Measurements from ENCODE around the gene PPIB. TPM values are rescaled to one million over a fixed set of nuclear protein-coding genes. Genes with fewer than 3 reads are reported as not detected.

Gene PPIB
- total RNA-seq, 6 donors from 2014 or later: 87.0 to 497 (median 286) TPM

DNA sequence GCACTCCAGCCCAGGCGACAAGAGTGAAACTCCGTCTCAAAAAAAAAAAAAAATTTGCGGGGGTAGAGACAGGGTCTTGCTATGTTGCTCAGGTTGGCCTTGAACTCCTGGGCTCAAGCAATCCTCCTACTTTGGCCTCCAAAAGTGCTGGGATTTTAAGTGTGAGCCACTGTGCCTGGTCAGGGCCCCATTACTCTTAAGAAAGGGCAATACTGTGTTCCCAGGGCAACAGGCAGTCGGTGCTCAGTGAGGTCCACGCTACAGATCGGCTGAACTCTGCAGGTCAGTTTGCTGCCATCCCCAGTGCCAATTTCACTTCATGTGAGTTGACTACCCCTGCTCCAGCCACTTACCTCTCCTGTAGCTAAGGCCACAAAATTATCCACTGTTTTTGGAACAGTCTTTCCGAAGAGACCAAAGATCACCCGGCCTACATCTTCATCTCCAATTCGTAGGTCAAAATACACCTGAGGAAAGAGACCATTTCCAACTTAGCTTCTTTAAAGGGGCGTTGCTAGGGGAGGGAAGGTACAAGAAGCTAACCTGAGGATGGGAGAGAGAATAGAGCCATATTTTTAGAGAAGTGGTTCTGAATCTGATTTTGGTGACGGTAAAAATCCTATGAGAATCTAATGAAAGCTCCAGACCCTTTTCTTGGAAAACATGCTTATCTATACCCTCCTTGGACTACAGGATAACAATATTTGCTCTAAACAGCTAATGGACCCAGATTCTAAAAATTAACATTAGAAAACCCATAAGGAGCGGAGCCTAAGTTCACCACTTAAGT is 939 bp downstream of the PPIB start:
- Histone ChIP-seq H3K9me3 (no peaks in the 10 kb centered on the region), H3K4me1 (peaks cover 29 to 50% (median 47%) of the 10 kb centered on the region in 4 donors), H3K36me3 (peaks cover 36 to 48% (median 45%) of the 10 kb centered on the region in 4 donors), H3K4me3 (peak overlapping the region; percentile 63 to 89 (median 85)), H3K27me3 (no peaks in the 10 kb centered on the region), H3K27ac (peak overlapping the region; percentile 82 to 95 (median 86))
- ATAC-seq (ENCODE audit: low FRiP score in 2 of 2): no peak
- 50 to 53% methylated on average over 12 of the region's 12 CpGs for WGBS, 2 donors
- DNase-seq: no peak
- TF ChIP-seq EP300 (IDR thresholded peaks at IDR 0.05): no peak
- no peak for TF ChIP-seq POLR2A (IDR thresholded peaks at IDR 0.05)
- TF ChIP-seq, protein P1, sequence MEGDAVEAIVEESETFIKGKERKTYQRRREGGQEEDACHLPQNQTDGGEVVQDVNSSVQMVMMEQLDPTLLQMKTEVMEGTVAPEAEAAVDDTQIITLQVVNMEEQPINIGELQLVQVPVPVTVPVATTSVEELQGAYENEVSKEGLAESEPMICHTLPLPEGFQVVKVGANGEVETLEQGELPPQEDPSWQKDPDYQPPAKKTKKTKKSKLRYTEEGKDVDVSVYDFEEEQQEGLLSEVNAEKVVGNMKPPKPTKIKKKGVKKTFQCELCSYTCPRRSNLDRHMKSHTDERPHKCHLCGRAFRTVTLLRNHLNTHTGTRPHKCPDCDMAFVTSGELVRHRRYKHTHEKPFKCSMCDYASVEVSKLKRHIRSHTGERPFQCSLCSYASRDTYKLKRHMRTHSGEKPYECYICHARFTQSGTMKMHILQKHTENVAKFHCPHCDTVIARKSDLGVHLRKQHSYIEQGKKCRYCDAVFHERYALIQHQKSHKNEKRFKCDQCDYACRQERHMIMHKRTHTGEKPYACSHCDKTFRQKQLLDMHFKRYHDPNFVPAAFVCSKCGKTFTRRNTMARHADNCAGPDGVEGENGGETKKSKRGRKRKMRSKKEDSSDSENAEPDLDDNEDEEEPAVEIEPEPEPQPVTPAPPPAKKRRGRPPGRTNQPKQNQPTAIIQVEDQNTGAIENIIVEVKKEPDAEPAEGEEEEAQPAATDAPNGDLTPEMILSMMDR (IDR thresholded peaks at IDR 0.05): no peak
- TF ChIP-seq POLR2AphosphoS5 (IDR thresholded peaks at IDR 0.05): no peak

DNA sequence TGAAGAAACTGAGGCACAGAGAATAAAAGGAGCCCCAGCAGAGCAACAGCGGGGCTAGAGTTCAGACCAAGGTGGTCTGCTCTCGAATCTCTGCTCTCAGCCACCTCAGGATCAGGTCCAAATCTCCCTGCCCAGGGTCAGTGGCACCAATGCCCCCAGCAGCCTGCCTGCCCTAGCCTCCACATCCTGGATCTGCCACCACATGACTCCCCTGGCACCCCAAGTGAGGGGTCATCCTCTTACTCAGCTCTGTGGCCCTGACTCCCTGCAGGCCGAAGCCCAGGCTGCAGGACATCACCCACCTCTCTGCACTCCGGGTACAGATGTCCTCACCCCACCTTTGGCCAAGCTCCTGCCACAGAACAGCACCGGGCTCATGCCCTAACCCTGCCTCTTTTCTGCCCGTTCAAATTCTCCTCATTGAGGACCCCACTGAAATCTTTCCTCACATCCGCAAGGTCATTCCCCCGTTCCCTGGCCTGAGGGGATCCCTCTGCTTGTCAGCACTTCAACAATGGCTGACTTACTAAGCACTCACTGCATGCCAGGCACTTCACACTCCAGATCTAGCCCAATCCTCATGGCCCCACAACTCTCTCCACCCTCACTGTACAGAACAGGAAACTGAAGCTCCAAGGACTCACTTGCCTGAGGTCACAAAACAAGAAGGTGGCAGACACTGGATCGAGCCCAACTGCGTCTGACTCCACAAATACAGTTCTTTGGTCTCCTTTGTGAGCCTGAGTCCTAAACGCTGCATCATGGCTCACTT is 4.3 kb downstream of the PPIB start:
- Histone ChIP-seq H3K9me3 (no peaks in the 10 kb centered on the region), H3K4me1 (peaks cover 26 to 43% (median 40%) of the 10 kb centered on the region in 4 donors), H3K4me3 (no peak overlapping the region), H3K36me3 (peaks cover 53 to 79% (median 66%) of the 10 kb centered on the region in 4 donors), H3K27me3 (no peaks in the 10 kb centered on the region), H3K27ac (peak overlapping the region in 1 of 4 donors; percentile 39)
- ATAC-seq (ENCODE audit: low FRiP score in 2 of 2) (no peak), DNase-seq (no peak)
- no peak for TF ChIP-seq POLR2A (IDR thresholded peaks at IDR 0.05)
- TF ChIP-seq, protein P1 (IDR thresholded peaks at IDR 0.05): no peak
- TF ChIP-seq POLR2AphosphoS5 (IDR thresholded peaks at IDR 0.05): no peak
- TF ChIP-seq EP300 (IDR thresholded peaks at IDR 0.05): no peak
- 83 to 89% methylated on average over 11 of the region's 11 CpGs for WGBS, 2 donors

DNA sequence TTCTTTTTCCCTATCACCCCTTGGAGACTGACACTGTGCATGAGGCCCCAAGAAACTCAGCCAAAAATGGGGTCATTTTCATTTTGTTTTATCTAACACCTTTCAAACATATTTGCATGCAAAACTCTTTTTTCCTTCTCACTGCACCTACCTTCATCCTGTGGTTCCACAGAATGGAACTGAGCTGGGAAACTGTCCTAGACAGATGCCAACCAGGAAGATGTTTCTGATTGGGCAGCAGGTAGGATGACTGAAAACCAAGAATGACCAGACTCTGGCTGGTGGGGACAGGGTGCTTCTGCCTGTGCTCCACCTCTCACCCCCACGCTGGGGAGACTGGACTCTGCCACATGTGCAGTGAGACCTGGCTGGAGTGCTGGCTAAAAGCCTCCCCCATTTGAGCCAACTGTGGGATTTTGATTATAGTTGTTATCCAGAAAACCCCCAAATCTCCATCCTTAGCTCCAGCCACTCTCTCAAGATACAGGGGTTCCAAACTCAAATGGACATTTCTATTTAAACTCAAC is 5.2 kb downstream of the PPIB start:
- DNase-seq: no peak
- Histone ChIP-seq H3K27ac (no peak overlapping the region), H3K4me1 (peaks cover 35 to 50% (median 47%) of the 10 kb centered on the region in 4 donors), H3K4me3 (no peak overlapping the region), H3K9me3 (no peaks in the 10 kb centered on the region), H3K36me3 (peaks cover 53 to 79% (median 66%) of the 10 kb centered on the region in 4 donors), H3K27me3 (peaks cover 0 to 5% (median 0%) of the 10 kb centered on the region in 4 donors)
- TF ChIP-seq POLR2A (IDR thresholded peaks at IDR 0.05) (no peak), POLR2AphosphoS5 (IDR thresholded peaks at IDR 0.05) (no peak)
- TF ChIP-seq, protein P1 (IDR thresholded peaks at IDR 0.05): no peak
- 93 to 100% methylated on average over 1 of the region's 1 CpG for WGBS, 2 donors
- ATAC-seq (ENCODE audit: low FRiP score in 2 of 2): no peak

DNA sequence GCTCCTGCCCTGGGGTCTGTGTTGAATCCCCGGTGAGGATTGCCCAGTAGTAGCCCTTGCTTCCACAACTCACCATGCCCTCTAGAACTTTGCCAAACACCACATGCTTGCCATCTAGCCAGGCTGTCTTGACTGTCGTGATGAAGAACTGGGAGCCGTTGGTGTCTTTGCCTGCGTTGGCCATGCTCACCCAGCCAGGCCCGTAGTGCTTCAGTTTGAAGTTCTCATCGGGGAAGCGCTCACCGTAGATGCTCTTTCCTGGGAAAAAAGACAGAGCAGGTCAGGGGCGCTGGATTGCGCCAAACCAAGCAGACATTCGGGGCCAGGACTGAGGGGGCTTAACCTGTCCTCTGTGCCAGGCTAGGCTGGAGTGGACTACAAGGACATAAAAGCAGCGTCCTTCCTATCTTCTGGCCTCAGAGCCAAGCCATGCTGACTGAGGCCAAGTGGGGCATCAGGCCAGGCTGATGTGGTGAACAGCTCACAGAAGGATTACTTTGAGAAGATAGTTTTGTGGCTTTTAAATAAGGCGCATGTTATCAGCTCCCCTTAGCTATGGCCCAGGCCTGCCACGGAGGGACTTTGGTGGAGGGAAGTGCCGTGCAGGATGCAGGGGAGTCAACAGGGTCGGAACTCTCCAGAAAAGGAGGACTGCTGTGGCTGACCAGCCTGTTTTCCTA is 6.0 kb downstream of the PPIB start:
- Histone ChIP-seq H3K27ac (no peak overlapping the region), H3K9me3 (no peaks in the 10 kb centered on the region), H3K27me3 (peaks cover 0 to 13% (median 6%) of the 10 kb centered on the region in 4 donors), H3K4me3 (no peak overlapping the region), H3K4me1 (peaks cover 39 to 52% (median 50%) of the 10 kb centered on the region in 4 donors), H3K36me3 (peaks cover 53 to 79% (median 66%) of the 10 kb centered on the region in 4 donors)
- no peak for ATAC-seq (ENCODE audit: low FRiP score in 2 of 2)
- TF ChIP-seq, protein P1 (IDR thresholded peaks at IDR 0.05): no peak
- TF ChIP-seq EP300 (IDR thresholded peaks at IDR 0.05): no peak
- no peak for TF ChIP-seq POLR2A (IDR thresholded peaks at IDR 0.05)
- no peak for TF ChIP-seq POLR2AphosphoS5 (IDR thresholded peaks at IDR 0.05)
- WGBS, 2 donors: 92 to 93% methylated on average over 14 to 16 of the region's 16 CpGs
- DNase-seq: no peak
